Lower lobe of right lung (tissue), 2 donors: ENCODE results near the gene EEF2. TPM values are rescaled to one million over a fixed set of nuclear protein-coding genes. Genes with fewer than 3 reads are reported as not detected.

Source experiments
- ATAC-seq, 2 donors: fragments of 200-7000 bp; cut with Tn5 transposase; one replicate each; pipeline ENCODE4 v1.9.1; 2020 to 2022; ENCODE audit warnings: mild to moderate bottlenecking in 2 of 2, moderate library complexity in 2 of 2
- DNase-seq: peaks from one replicate; pipeline ENCODE4 v3.0.0-alpha.2; 2020
- H3K27ac ChIP-seq: fragments of 200-600 bp; one replicate; pipeline ENCODE4 v1.8.0; 2022
- H3K27me3 ChIP-seq: fragments of 200-600 bp; one replicate; pipeline ENCODE4 v1.8.0; 2022; ENCODE audit warnings: low read depth
- H3K36me3 ChIP-seq: fragments of 200-600 bp; one replicate; pipeline ENCODE4 v1.8.0; 2022; ENCODE audit warnings: mild to moderate bottlenecking
- H3K4me1 ChIP-seq: fragments of 200-600 bp; one replicate; pipeline ENCODE4 v1.8.0; 2022
- H3K4me3 ChIP-seq: fragments of 200-600 bp; one replicate; pipeline ENCODE4 v1.8.0; 2022; ENCODE audit warnings: mild to moderate bottlenecking
- H3K9me3 ChIP-seq: fragments of 200-600 bp; one replicate; pipeline ENCODE4 v1.8.0; 2022
- intact Hi-C: fragments of 100-400 bp; cut with DNase I; formaldehyde crosslinking; loops from one replicate; pipeline ENCODE4 v1.11.0; 2022
- total RNA-seq: library from RNA; stranded (reverse); fragmentation: NEBNext Ultra II Directional; extraction: Animal tissue kit (Norgen Biotek cat#: 25700); gene quantifications from one replicate; pipeline ENCODE4 v1.2.1, GENCODE V29; 2021
- TF ChIP-seq, protein P1 (sequence below): fragments of 200-600 bp; IDR thresholded peaks from one replicate; pipeline ENCODE4 v1.8.0; 2022; ENCODE audit warnings: antibody characterized with exemption, mild to moderate bottlenecking
- donor health status: DM: no; HTN: yes; CAD: no; lungs with severe emphysema.

The EEF2 gene
- total RNA-seq, 1 donor from 2014 or later: 1,984 TPM

DNA sequence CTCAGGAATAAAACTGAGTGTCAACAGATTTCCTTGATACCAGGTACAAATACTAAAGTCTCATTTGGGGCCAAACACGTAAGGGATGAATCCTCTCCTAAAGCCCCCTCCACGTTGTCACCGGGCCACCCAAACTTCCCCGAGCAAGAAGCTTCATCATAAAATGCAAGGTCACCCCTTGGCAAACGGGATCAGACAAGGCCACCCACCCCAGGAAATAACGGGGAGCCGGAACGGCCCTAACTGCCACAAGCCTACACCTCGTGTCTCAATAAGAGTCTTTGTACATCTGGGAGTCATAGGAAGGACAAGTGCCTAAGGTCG is 717 bp downstream of the EEF2 start:
- H3K9me3 ChIP-seq: no peaks in the 10 kb centered on the region
- peak in 1 of 2 donors; percentile 7 for ATAC-seq
- DNase-seq: no peak
- H3K27ac ChIP-seq: peak overlapping the region; percentile 95
- H3K36me3 ChIP-seq: peaks cover 49% of the 10 kb centered on the region
- H3K27me3 ChIP-seq: no peaks in the 10 kb centered on the region
- intact Hi-C loops: no loop called here
- H3K4me1 ChIP-seq: peaks cover 52% of the 10 kb centered on the region
- TF ChIP-seq, protein P1, sequence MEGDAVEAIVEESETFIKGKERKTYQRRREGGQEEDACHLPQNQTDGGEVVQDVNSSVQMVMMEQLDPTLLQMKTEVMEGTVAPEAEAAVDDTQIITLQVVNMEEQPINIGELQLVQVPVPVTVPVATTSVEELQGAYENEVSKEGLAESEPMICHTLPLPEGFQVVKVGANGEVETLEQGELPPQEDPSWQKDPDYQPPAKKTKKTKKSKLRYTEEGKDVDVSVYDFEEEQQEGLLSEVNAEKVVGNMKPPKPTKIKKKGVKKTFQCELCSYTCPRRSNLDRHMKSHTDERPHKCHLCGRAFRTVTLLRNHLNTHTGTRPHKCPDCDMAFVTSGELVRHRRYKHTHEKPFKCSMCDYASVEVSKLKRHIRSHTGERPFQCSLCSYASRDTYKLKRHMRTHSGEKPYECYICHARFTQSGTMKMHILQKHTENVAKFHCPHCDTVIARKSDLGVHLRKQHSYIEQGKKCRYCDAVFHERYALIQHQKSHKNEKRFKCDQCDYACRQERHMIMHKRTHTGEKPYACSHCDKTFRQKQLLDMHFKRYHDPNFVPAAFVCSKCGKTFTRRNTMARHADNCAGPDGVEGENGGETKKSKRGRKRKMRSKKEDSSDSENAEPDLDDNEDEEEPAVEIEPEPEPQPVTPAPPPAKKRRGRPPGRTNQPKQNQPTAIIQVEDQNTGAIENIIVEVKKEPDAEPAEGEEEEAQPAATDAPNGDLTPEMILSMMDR: no peak
- peak overlapping the region; percentile 91 for H3K4me3 ChIP-seq

DNA sequence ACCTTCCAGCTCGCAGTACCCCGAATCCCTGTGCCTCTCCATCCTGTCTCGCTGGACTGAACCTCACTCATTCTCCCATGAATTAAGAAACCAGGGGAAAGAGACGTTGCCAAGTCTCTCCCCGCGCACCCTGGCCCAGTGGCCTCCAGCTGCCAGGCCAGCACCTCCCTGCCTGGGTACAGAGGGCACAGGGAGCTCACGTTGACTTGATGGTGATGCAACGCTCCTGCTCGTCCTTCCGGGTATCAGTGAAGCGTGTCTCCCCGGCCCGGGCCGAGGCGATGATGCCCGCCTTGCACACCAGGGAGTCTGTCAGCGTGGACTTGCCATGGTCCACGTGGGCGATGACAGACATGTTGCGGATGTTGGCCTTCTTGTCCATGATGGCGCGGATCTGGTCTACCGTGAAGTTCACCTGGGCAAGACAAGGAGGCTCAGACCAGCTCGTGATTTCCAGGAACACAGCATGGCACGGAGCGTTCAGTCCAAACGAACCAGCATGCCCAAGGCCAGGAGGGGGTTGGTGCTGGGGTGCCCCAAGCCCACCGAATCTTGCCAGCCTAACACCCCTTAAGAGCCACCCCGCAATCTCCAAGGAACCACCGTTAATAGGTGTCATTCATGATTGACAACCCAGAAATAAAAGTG is 1.2 kb downstream of the EEF2 start:
- TF ChIP-seq, protein P1: no peak
- ATAC-seq (no peak), DNase-seq (peak; percentile 57)

DNA sequence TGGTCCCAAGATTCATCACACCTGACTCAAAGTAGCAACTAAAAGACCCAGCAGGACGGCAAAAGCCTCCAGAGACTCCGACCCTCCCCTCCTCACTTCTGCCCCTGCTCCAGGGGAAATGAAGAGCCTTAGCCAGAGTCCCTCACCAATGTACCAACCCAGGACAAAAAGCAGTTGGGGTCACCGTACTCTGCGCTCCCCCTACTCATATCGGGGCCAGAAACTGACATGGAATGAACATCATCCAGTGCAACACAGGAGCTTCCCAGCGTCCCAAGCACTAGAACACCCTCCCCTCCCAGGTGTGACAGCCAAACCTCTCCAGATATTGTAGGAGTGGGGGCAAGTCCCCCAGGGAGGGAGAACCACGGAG is 1.7 kb downstream of the EEF2 start:
- Histone ChIP-seq H3K4me3 (peak overlapping the region; percentile 91), H3K27ac (peak overlapping the region; percentile 95), H3K27me3 (no peaks in the 10 kb centered on the region), H3K9me3 (no peaks in the 10 kb centered on the region), H3K4me1 (peaks cover 52% of the 10 kb centered on the region), H3K36me3 (peaks cover 59% of the 10 kb centered on the region)
- DNase-seq (no peak), ATAC-seq (no peak)
- intact Hi-C loops: no loop called here
- TF ChIP-seq, protein P1: no peak

More for the DNA sequence above, 1.2 kb downstream of the EEF2 start:
- Histone ChIP-seq H3K27ac (peak overlapping the region; percentile 95), H3K9me3 (no peaks in the 10 kb centered on the region), H3K36me3 (peaks cover 54% of the 10 kb centered on the region), H3K4me1 (peaks cover 52% of the 10 kb centered on the region), H3K4me3 (peak overlapping the region; percentile 91), H3K27me3 (no peaks in the 10 kb centered on the region)
- intact Hi-C loops: no loop called here

DNA sequence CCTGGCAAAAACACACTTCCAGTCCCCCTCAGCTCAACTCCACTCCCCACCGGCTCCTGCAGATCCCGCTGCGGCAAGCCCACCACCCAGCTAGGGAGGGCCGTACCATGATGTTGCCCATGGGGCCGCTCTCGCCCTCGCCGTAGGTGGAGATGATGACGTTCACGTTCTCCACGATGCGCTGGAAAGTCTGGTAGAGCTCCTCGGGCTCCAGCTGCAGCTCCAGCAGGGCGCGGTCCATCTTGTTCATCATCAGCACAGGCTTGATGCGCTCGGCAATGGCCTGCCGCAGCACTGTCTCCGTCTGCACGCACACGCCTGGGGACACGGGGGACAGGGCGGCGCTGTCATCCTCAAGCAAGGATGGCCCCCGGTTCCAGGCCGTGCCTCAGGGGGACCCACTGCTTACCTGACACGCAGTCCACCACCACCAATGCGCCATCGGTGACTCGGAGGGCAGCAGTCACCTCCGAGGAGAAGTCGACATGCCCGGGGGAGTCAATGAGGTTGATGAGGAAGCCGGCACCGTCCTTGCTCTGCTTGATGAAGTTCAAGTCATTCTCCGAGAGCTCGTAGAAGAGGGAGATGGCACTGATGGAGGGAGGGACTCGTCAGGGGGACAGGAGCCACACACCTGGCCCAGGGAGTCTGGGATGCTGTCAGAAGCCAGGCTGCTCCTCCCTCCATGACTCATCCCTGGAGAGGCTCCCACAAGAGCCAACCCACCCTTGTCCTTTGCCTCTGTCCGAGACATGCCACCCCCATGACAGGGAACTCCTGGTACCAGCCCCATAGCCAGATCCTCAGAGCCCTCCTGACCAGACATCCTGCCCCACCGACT is 2.3 kb downstream of the EEF2 start:
- intact Hi-C loops: no loop called here
- Histone ChIP-seq H3K4me1 (peaks cover 48% of the 10 kb centered on the region), H3K36me3 (peaks cover 65% of the 10 kb centered on the region), H3K27ac (no peak overlapping the region), H3K4me3 (peak overlapping the region; percentile 91), H3K9me3 (no peaks in the 10 kb centered on the region), H3K27me3 (no peaks in the 10 kb centered on the region)
- TF ChIP-seq, protein P1: no peak
- DNase-seq (no peak), ATAC-seq (no peak)

DNA sequence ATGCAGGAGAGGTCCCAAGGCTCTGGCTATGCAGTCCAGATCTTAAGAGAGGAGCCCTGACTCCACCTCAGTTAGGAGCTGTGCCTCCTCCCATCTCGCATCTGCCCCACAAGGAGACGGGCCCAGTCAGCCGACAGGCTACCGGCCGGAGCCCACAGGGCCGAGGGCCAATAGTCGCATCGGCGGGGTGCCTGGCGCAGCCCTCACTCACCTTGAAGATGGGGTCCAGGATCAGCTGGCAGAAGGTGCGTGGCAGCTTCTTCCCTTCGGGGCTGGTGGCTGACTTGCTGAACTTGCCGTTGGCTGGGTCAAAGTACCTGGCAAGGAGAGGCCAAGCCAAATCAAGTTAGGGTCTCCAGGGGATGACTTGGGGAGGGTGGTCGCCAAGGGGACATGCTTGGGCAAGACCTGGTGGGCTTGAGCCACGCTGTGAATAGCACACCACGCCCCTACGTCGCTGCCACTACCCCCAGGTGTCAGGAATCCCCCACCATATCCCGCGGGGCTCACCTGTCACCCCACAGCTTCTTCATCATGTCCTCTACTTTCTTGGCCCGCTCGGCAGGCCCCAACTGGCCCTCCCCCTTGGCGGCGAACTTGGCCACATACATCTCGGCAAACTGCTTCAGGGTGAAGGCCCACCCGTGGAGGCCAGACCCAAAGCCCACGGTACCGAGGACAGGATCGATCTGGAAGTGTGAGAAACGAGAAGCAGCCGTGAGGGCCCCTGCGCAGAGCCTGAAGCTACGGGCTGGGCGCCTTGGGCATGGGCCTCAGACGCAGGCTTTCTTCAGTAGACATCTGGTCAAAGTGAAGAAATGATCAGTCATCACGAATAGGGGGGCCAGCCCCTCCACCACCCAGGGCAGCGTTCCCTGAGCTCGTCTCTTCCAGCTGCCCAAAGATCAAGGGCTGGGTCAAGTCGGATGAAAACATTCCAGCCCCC is 3.3 kb downstream of the EEF2 start:
- intact Hi-C loops: no loop called here
- H3K27me3 ChIP-seq: no peaks in the 10 kb centered on the region
- H3K27ac ChIP-seq: no peak overlapping the region
- no peak for DNase-seq
- TF ChIP-seq, protein P1: no peak
- ATAC-seq: no peak
- peaks cover 75% of the 10 kb centered on the region for H3K36me3 ChIP-seq
- H3K4me3 ChIP-seq: no peak overlapping the region
- H3K4me1 ChIP-seq: peaks cover 39% of the 10 kb centered on the region
- H3K9me3 ChIP-seq: no peaks in the 10 kb centered on the region
